ENCODE measurements around the gene GFOD1. TPM values are rescaled to one million over a fixed set of nuclear protein-coding genes. Genes with fewer than 3 reads are reported as not detected.
A peak's percentile ranks its signal among the peaks of the same experiment; 100 is the strongest.
"Not testable (repeated sequence)": the region's sequence is repeated elsewhere in the genome, so short reads cannot be mapped to it uniquely, and the experiment has no call there.

The GFOD1 gene
- total and polyA plus RNA-seq, 5 experiments from 2014 or later, result 0.08 to 2.0 (median 1.2) TPM

DNA sequence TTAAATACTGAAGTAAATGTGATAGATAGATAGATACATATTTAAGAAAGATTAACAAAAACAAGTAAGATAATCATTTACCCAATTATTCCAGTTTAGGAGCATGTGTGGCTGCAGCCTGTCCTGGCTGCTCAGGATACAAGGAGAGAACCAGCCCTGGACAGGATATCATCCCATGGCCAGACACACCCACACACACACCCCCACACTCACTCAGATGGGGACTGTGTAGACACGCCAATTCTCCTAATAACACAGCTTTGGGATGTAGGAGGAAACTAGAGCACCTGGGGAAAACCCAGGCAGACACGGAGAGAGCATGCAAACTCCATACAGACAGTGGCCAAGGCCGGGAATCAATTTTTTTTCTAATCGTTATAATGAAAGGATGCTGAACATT, 45.6 kb downstream of the GFOD1 start:
- Mint-ChIP-seq H3K27ac (no peak overlapping the region), H3K36me3 (no peaks in the 10 kb centered on the region), H3K27me3 (no peaks in the 10 kb centered on the region), H3K4me3 (no peak overlapping the region), H3K4me1 (peaks cover 4 to 39% (median 16%) of the 10 kb centered on the region in 4 donors), H3K9me3 (no peaks in the 10 kb centered on the region)
- ATAC-seq (no peak), DNase-seq (no peak)
- POLR2A ChIA-PET, result no interaction called here

GRCh38 chr6:13439644-13440043, 47.8 kb downstream of the GFOD1 start:
- Mint-ChIP-seq H3K27me3 (no peaks in the 10 kb centered on the region), H3K36me3 (no peaks in the 10 kb centered on the region), H3K4me3 (no peak overlapping the region), H3K27ac (no peak overlapping the region), H3K9me3 (no peaks in the 10 kb centered on the region), H3K4me1 (peaks cover 3 to 36% (median 10%) of the 10 kb centered on the region in 4 donors)
- ATAC-seq (no peak), DNase-seq (no peak)
- POLR2A ChIA-PET, result no interaction called here

DNA sequence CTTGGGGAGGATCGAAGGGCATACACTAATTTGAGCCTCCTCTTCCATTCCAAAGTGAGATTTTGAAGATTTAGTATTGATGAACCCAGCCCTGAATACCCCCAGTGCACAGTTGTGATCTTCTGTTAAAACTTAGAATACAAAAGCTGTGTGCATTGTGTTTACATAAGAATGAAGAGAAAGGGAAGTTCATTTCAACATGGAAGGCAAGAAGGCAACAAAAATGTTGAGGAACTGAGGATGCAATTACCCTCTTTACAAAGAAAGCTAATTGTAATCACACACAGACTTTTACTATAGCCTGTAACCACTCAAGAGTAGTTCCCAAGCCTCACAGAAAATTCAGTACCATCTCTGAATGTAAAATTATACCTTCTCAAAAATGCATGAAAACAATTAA, 49.3 kb downstream of the GFOD1 start:
- no peak for DNase-seq
- H3K36me3 Mint-ChIP-seq, result no peaks in the 10 kb centered on the region
- H3K9me3 Mint-ChIP-seq, result no peaks in the 10 kb centered on the region
- ATAC-seq, result no peak
- no peak overlapping the region for H3K4me3 Mint-ChIP-seq
- POLR2A ChIA-PET, result no interaction called here
- H3K27me3 Mint-ChIP-seq, result no peaks in the 10 kb centered on the region
- peaks cover 7 to 47% (median 19%) of the 10 kb centered on the region in 4 donors for H3K4me1 Mint-ChIP-seq
- no peak overlapping the region for H3K27ac Mint-ChIP-seq

GRCh38 chr6:13437218-13437996, 50.0 kb downstream of the GFOD1 start:
- Mint-ChIP-seq H3K4me3 (no peak overlapping the region), H3K27me3 (peaks cover 0 to 3% (median 0%) of the 10 kb centered on the region in 5 donors), H3K36me3 (no peaks in the 10 kb centered on the region), H3K27ac (peak overlapping the region in 1 of 10 donors; percentile 26), H3K9me3 (no peaks in the 10 kb centered on the region), H3K4me1 (peaks cover 11 to 54% (median 25%) of the 10 kb centered on the region in 4 donors)
- POLR2A ChIA-PET, result no interaction called here
- no peak for DNase-seq
- no peak for ATAC-seq

GRCh38 chr6:13436399-13437217, 50.8 kb downstream of the GFOD1 start:
- POLR2A ChIA-PET, result no interaction called here
- DNase-seq (no peak), ATAC-seq (no peak)
- Mint-ChIP-seq H3K36me3 (no peaks in the 10 kb centered on the region), H3K27me3 (peaks cover 0 to 3% (median 0%) of the 10 kb centered on the region in 5 donors), H3K4me1 (peaks cover 14 to 62% (median 30%) of the 10 kb centered on the region in 4 donors), H3K9me3 (no peaks in the 10 kb centered on the region), H3K4me3 (no peak overlapping the region), H3K27ac (no peak overlapping the region)

DNA sequence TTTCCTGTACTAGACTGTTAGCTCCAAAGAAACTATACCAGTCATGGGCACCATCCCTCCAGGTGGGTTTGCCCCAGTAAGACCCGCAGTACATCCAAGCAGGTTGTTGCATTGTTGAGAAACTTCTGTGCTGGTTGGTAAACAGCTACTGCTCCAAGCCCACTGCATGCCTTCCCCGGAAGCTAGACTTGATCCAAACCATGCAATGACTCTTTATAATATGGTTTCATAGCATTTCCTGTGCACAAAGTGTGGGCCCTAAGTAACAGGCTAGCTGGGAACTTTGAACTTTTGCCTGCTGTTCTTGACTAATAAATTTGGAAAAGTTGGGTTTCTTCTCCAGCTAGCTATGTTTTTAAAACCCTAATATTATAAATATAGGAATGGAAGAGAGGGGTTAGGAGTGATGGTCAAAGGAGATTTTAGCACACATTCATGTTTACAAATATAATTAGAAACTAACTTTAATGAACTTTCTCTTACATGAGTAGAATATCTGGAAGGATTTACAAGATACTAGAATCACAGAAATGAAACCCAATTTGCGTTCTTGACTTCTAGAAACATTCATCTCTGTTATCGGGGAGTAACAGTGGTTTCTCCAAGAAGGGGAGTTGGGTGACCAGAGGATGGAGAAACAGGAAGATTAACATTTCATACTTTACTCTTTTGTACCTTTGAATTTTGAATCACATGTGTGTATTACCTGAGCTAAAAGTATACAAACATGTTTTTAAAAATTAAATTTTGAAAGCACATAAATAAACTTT, 51.7 kb downstream of the GFOD1 start:
- H3K4me3 Mint-ChIP-seq, result peak overlapping the region in 3 of 10 donors; percentile 24 to 48 (median 34)
- H3K9me3 Mint-ChIP-seq, result no peaks in the 10 kb centered on the region
- POLR2A ChIA-PET, result no interaction called here
- peak overlapping the region in 6 of 10 donors; percentile 3 to 85 (median 43) for H3K27ac Mint-ChIP-seq
- DNase-seq (no peak), ATAC-seq (peak in 1 of 2 donors; percentile 40)
- H3K4me1 Mint-ChIP-seq, result peaks cover 14 to 72% (median 38%) of the 10 kb centered on the region in 4 donors
- peaks cover 0 to 3% (median 0%) of the 10 kb centered on the region in 5 donors for H3K27me3 Mint-ChIP-seq
- H3K36me3 Mint-ChIP-seq, result no peaks in the 10 kb centered on the region

DNA sequence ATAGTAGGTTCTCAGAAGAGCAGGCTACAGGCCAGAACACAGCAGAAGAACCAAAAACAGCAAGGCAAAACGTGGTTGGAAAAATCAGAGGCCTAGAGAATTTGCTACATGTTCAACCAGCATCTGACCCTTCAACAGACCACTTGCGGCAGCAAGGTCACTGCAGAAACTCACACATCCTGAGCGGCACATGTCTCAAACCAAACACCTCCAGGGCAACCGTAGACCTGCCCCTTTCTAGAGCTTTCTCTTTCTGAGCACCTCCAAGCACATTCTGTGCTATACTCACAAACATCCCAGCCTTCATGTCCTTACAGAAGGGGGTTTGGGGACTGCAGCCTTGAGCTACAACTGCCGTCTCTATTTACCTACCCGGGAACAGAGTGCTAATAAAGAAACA, 52.6 kb downstream of the GFOD1 start:
- H3K4me3 Mint-ChIP-seq, result no peak overlapping the region
- POLR2A ChIA-PET, result no interaction called here
- H3K36me3 Mint-ChIP-seq, result no peaks in the 10 kb centered on the region
- no peaks in the 10 kb centered on the region for H3K9me3 Mint-ChIP-seq
- no peak for DNase-seq
- H3K27me3 Mint-ChIP-seq, result peaks cover 0 to 3% (median 0%) of the 10 kb centered on the region in 5 donors
- H3K4me1 Mint-ChIP-seq, result peaks cover 14 to 75% (median 39%) of the 10 kb centered on the region in 4 donors
- no peak for ATAC-seq
- peak overlapping the region in 4 of 10 donors; percentile 6 to 85 (median 37) for H3K27ac Mint-ChIP-seq

DNA sequence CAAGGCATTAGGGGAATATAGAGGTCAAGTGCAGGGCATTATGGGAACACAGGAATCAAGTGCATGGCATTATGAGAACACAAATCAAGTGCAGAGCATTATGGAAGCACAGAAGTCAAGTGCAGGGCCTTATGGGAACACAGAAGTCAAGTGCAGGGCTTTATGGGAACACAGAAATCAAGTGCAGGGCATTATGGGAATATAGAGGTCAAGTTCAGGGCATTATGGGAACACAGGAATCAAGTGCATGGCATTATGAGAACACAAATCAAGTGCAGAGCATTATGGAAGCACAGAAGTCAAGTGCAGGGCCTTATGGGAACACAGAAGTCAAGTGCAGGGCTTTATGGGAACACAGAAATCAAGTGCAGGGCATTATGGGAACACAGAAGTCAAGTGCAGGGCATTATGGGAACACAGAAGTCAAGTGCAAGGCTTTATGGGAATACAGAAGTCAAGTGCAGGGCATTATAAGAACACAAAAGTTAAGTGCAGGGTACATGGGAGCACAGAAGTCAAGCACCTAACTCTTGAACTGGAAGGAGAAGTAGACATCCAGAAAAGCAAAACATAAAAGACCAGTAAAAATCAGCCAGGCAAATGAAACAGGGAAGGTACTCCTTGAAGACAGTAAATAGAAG, 53.1 kb downstream of the GFOD1 start:
- Mint-ChIP-seq H3K27ac (peak overlapping the region in 3 of 10 donors; percentile 2 to 85 (median 62)), H3K4me1 (peaks cover 17 to 79% (median 43%) of the 10 kb centered on the region in 4 donors)
- H3K4me3 Mint-ChIP-seq, DNase-seq, H3K36me3 Mint-ChIP-seq, ATAC-seq, POLR2A ChIA-PET, H3K27me3 Mint-ChIP-seq, H3K9me3 Mint-ChIP-seq: not testable (repeated sequence)

GRCh38 chr6:13433709-13434121, 53.7 kb downstream of the GFOD1 start:
- H3K36me3 Mint-ChIP-seq, result no peaks in the 10 kb centered on the region
- H3K4me1 Mint-ChIP-seq, result peaks cover 19 to 80% (median 48%) of the 10 kb centered on the region in 4 donors
- peak overlapping the region in 3 of 10 donors; percentile 8 to 48 (median 42) for H3K4me3 Mint-ChIP-seq
- peaks cover 0 to 3% (median 0%) of the 10 kb centered on the region in 5 donors for H3K27me3 Mint-ChIP-seq
- ATAC-seq (no peak), DNase-seq (no peak)
- peak overlapping the region in 2 of 10 donors; percentile 62 to 82 for H3K27ac Mint-ChIP-seq
- POLR2A ChIA-PET, result no interaction called here
- H3K9me3 Mint-ChIP-seq, result no peaks in the 10 kb centered on the region

DNA sequence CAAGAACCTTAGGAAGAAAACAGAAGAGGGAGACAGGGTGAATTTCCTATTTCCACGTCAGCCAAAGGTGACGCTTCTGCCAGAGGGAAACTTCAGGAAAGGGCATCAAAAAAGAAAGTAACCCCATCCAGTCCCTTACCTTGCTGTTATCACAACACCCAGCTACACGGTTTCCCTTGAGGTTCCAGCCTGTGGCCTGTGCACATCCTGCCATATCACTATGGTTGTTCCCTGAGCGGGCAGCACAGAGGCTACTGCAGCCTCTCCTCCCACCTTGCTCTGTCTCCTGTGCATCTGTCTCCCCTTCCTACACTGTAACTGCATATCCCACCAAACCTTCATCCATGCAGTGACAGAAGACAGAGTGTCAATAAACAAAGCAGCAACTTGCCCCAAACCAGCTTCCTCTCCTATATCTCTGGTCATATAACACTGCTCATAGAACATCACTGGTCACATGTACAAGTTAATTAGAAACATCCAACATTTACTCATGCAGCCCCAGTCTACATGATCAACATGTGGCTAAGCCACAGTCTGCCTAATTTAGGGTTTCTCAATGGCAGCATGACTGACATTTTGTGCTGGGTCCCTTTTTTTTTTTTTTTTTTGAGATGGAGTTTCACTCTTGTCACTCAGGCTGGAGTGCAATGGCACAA, 54.7 kb downstream of the GFOD1 start:
- H3K4me1 Mint-ChIP-seq, result peaks cover 26 to 86% (median 59%) of the 10 kb centered on the region in 4 donors
- H3K9me3 Mint-ChIP-seq, result no peaks in the 10 kb centered on the region
- no peaks in the 10 kb centered on the region for H3K36me3 Mint-ChIP-seq
- peaks cover 0 to 3% (median 0%) of the 10 kb centered on the region in 5 donors for H3K27me3 Mint-ChIP-seq
- no peak for ATAC-seq
- POLR2A ChIA-PET, result no interaction called here
- peak overlapping the region in 2 of 10 donors; percentile 27 to 29 for H3K4me3 Mint-ChIP-seq
- no peak for DNase-seq
- H3K27ac Mint-ChIP-seq, result peak overlapping the region in 4 of 10 donors; percentile 9 to 76 (median 52)

DNA sequence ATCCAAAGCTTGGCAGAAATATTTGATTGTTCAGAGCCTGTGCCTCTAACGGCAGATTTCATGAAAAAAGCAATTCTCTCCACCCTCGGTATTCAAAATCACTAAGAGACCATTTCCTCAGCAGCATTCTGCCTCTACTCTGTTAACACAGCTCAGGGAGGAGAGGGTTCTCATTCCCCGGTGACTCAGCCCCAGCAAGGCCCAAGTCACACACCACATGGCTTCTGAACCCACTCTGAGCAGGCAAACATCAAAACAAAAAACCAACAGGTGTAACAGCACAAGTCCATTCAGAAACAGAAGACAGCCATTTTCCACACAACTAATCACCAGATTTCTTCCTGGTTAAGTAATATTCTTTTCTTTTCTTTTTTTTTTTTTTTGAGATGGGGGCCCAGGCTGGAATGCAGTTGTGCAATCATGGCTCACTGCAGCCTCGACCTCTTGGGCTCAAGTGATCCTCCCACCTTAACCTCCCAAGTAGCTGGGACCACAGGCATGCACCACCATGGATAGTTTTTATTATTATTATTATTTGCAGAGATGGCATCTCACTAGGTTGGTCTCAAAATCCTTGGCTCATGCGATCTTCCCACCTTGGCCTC, 55.4 kb downstream of the GFOD1 start:
- Mint-ChIP-seq H3K36me3 (no peaks in the 10 kb centered on the region), H3K9me3 (no peaks in the 10 kb centered on the region), H3K27ac (peak overlapping the region in 4 of 10 donors; percentile 73 to 90 (median 84)), H3K27me3 (peaks cover 0 to 3% (median 0%) of the 10 kb centered on the region in 5 donors), H3K4me1 (peaks cover 25 to 86% (median 61%) of the 10 kb centered on the region in 4 donors), H3K4me3 (peak overlapping the region in 6 of 10 donors; percentile 11 to 81 (median 38))
- POLR2A ChIA-PET, result no interaction called here
- ATAC-seq (no peak), DNase-seq (no peak)

Data from naive thymus-derived CD8-positive, alpha-beta T cell (primary cell).